A549 (cell line): ENCODE results near the gene LRCH1.

Experiments used
- BHLHE40 ChIP-seq: IDR thresholded peaks from 2 replicates; pipeline ENCODE4 v1.6.1; 2012; ENCODE audit warnings: low read depth, low read length, inconsistent platforms
- CTCF ChIP-seq: fragments of >200 bp; sonication (Bioruptor Twin); formaldehyde crosslinking; IDR thresholded peaks from 3 replicates; pipeline ENCODE4 v1.5.1; 2016
- E2F6 ChIP-seq: IDR thresholded peaks from 2 replicates; pipeline ENCODE4 v1.6.1; 2012; ENCODE audit warnings: low read depth, borderline replicate concordance
- FOSL2 ChIP-seq, 2 experiments: fragments of 450-650 bp in 1 of 2; fragments of >200 bp in 1 of 2; sonication (Bioruptor Twin) in 1 of 2; formaldehyde crosslinking; IDR thresholded peaks; 2 replicates each; pipeline versions ENCODE4 v1.5.0 to v1.6.1; 2016 to 2020; ENCODE audit warnings: mild to moderate bottlenecking in 1 of 2, moderate library complexity in 1 of 2
- PBX3 ChIP-seq: IDR thresholded peaks from 2 replicates; pipeline ENCODE4 v1.6.1; 2012
- POLR2A ChIP-seq: IDR thresholded peaks from 2 replicates; pipeline ENCODE4 v1.6.1; 2012; ENCODE audit warnings: mild to moderate bottlenecking, low read length
- REST ChIP-seq: fragments of 200-600 bp; sonication (generic); IDR thresholded peaks from 2 replicates; pipeline ENCODE4 v1.6.1; 2016; ENCODE audit warnings: antibody characterized with exemption, mild to moderate bottlenecking, moderate library complexity
- SMC3 ChIP-seq: fragments of >200 bp; sonication (Bioruptor Twin); formaldehyde crosslinking; IDR thresholded peaks from 3 replicates; pipeline ENCODE4 v1.6.1; 2018; ENCODE audit warnings: inconsistent platforms
- TP53 ChIP-seq: fragments of 250-450 bp; sonication (Bioruptor Pico); IDR thresholded peaks from 2 replicates; pipeline ENCODE4 v1.5.0; 2021; ENCODE audit warnings: mild to moderate bottlenecking, moderate library complexity
- USF2 ChIP-seq: fragments of 450-650 bp; IDR thresholded peaks from 2 replicates; pipeline ENCODE4 v1.6.1; 2014; ENCODE audit warnings: antibody characterized with exemption

- TF ChIP-seq POLR2A: no peak
- TF ChIP-seq PBX3: no peak
- no peak for TF ChIP-seq FOSL2 (IDR thresholded peaks at IDR 0.05)
- TF ChIP-seq FOSL2 (CRISPR knock-in tag; IDR thresholded peaks at IDR 0.05): no peak
- TF ChIP-seq TP53 (CRISPR knock-in tag): no peak
- TF ChIP-seq USF2: no peak
- no peak for TF ChIP-seq BHLHE40
- TF ChIP-seq SMC3: no peak
- no peak for TF ChIP-seq REST
- TF ChIP-seq CTCF: no peak
- no peak for TF ChIP-seq E2F6
Measured at GRCh38 chr13:46594374-46595078, 41.6 kb downstream of the LRCH1 start.
